ENCODE measurements around the gene MED19. TPM values are rescaled to one million over a fixed set of nuclear protein-coding genes. Genes with fewer than 3 reads are reported as not detected.

The MED19 gene, protein sequence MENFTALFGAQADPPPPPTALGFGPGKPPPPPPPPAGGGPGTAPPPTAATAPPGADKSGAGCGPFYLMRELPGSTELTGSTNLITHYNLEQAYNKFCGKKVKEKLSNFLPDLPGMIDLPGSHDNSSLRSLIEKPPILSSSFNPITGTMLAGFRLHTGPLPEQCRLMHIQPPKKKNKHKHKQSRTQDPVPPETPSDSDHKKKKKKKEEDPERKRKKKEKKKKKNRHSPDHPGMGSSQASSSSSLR
- total RNA-seq = 14.6 and 14.8 TPM in 2 replicates

- DNase-seq (peak; percentile 70), ATAC-seq (ENCODE audit: low read depth) (peak; percentile 33)
- POLR2A ChIA-PET = interaction anchor here (0.6 to 1.9 kb wide), 20 partner anchors 9 to 305 kb away, joined by 3 to 21 read pairs (median 4); partner anchors contain the start of genes CLP1, SELENOH, TIMM10 and ZDHHC5
- intact Hi-C loops (cut with micrococcal nuclease) = loop anchor here (1.0 to 2.0 kb wide), 9 partner anchors 30 to 867 kb away; partner anchors contain the start of genes CLP1, SELENOH, SSRP1 and TIMM10
- CTCF ChIA-PET = interaction anchor here (0.9 to 4.1 kb wide), 3 partner anchors 30 to 255 kb away, joined by 3 to 26 read pairs (median 5); partner anchors contain the start of gene SELENOH
- no peaks in the 10 kb centered on the region for H3K27me3 Mint-ChIP-seq
- peaks cover 47% of the 10 kb centered on the region for H3K4me1 Mint-ChIP-seq
- H3K36me3 Mint-ChIP-seq (ENCODE audit: low read depth) = peaks cover 24% of the 10 kb centered on the region
- H3K4me3 Mint-ChIP-seq = peak within 1 kb of the TSS; percentile 98
- TF ChIP-seq, protein P1, sequence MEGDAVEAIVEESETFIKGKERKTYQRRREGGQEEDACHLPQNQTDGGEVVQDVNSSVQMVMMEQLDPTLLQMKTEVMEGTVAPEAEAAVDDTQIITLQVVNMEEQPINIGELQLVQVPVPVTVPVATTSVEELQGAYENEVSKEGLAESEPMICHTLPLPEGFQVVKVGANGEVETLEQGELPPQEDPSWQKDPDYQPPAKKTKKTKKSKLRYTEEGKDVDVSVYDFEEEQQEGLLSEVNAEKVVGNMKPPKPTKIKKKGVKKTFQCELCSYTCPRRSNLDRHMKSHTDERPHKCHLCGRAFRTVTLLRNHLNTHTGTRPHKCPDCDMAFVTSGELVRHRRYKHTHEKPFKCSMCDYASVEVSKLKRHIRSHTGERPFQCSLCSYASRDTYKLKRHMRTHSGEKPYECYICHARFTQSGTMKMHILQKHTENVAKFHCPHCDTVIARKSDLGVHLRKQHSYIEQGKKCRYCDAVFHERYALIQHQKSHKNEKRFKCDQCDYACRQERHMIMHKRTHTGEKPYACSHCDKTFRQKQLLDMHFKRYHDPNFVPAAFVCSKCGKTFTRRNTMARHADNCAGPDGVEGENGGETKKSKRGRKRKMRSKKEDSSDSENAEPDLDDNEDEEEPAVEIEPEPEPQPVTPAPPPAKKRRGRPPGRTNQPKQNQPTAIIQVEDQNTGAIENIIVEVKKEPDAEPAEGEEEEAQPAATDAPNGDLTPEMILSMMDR (IDR thresholded peaks at IDR 0.05) = no peak
- peak within 1 kb of the TSS; percentile 96 for H3K27ac Mint-ChIP-seq
- H3K9me3 Mint-ChIP-seq = no peaks in the 10 kb centered on the region
These were observed at the start of gene MED19 for GRCh38 chr11:57711414-57712255. Gene MED19 (minus strand): TSS chr11:57712215. CDS start chr11:57712179, 36 bp downstream.

GRCh38 chr11:57758174-57758573 lies 46.2 kb upstream of the MED19 start:
- Mint-ChIP-seq H3K27ac (no peak overlapping the region), H3K4me3 (no peak overlapping the region), H3K4me1 (peaks cover 15% of the 10 kb centered on the region), H3K27me3 (no peaks in the 10 kb centered on the region), H3K36me3 (ENCODE audit: low read depth) (peaks cover 4% of the 10 kb centered on the region), H3K9me3 (no peaks in the 10 kb centered on the region)
- CTCF ChIA-PET = interaction anchor here (8.7 kb wide), 1 partner anchor 43 kb away, joined by 69 read pairs; no protein-coding TSS in a partner anchor
- intact Hi-C loops (cut with micrococcal nuclease) = no loop called here
- POLR2A ChIA-PET = interaction anchor here (1.4 to 1.6 kb wide), 2 partner anchors 17 to 21 kb away, joined by 4 to 5 read pairs; partner anchors contain the start of gene SELENOH
- DNase-seq (no peak), ATAC-seq (ENCODE audit: low read depth) (no peak)
- TF ChIP-seq, protein P1 (IDR thresholded peaks at IDR 0.05) = no peak

DNA sequence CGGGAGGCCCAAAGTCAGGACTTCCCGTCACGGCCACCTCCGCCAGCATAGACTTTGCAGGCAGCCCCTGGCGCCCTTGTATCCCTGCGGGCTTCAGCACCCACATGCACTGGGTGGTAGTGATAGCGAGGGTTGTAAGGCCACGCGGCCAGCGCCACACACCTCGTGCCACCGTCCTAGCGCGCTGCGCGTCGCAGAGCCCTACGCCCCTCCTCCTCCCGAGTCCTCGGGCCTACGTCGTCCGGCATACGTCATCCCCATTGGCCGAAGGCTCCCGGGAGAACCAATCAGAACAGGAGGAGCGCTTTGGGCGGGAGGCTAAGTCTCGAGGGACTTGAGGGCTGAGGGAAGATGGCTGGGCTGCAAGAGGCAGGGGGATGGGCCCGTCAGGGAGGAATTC lies 40.9 kb upstream of the MED19 start:
- peaks cover 6% of the 10 kb centered on the region for H3K4me1 Mint-ChIP-seq
- TF ChIP-seq, protein P1 (IDR thresholded peaks at IDR 0.05) = no peak
- DNase-seq (no peak), ATAC-seq (ENCODE audit: low read depth) (no peak)
- H3K9me3 Mint-ChIP-seq = no peaks in the 10 kb centered on the region
- no peaks in the 10 kb centered on the region for H3K27me3 Mint-ChIP-seq
- no peak overlapping the region for H3K4me3 Mint-ChIP-seq
- peaks cover 6% of the 10 kb centered on the region for H3K36me3 Mint-ChIP-seq (ENCODE audit: low read depth)
- ChIA-PET POLR2A (interaction anchor here (0.5 to 1.8 kb wide), 3 partner anchors 38 to 48 kb away, joined by 3 to 15 read pairs (median 4); no protein-coding TSS in a partner anchor), CTCF (interaction anchor here (0.9 to 6.2 kb wide), 3 partner anchors 19 to 48 kb away, joined by 3 to 133 read pairs (median 11); no protein-coding TSS in a partner anchor)
- no peak overlapping the region for H3K27ac Mint-ChIP-seq
- intact Hi-C loops (cut with micrococcal nuclease) = no loop called here

- Mint-ChIP-seq H3K27ac (peak within 1 kb of the TSS; percentile 66), H3K9me3 (no peaks in the 10 kb centered on the region), H3K4me1 (peaks cover 9% of the 10 kb centered on the region), H3K36me3 (ENCODE audit: low read depth) (peaks cover 12% of the 10 kb centered on the region), H3K27me3 (no peaks in the 10 kb centered on the region), H3K4me3 (no peak within 1 kb of the TSS)
- ChIA-PET CTCF (interaction anchor here (0.7 to 6.2 kb wide), 9 partner anchors 10 to 49 kb away, joined by 3 to 133 read pairs (median 3); partner anchors contain the start of gene SELENOH), POLR2A (interaction anchor here (1.3 to 1.9 kb wide), 4 partner anchors 10 to 49 kb away, joined by 4 to 15 read pairs (median 6); partner anchors contain the start of gene SELENOH)
- DNase-seq (no peak), ATAC-seq (ENCODE audit: low read depth) (peak; percentile 66)
- TF ChIP-seq, protein P1 (IDR thresholded peaks at IDR 0.05) = no peak
- intact Hi-C loops (cut with micrococcal nuclease) = loop anchor here (1.0 kb wide), 2 partner anchors 10 to 49 kb away; partner anchors contain the start of gene SELENOH
These were observed 39.8 kb upstream of the MED19 start, which contains the start of gene BTBD18 for GRCh38 chr11:57751676-57752253. Gene BTBD18 (minus strand): TSS chr11:57751819. CDS start chr11:57751188, 631 bp downstream.
